OCI-LY1 (cell line): Measurements from ENCODE around the gene EOGT.
A peak's percentile ranks its signal among the peaks of the same experiment; 100 is the strongest.

Source experiments
- H2AFZ ChIP-seq: fragments of 200-600 bp; sonication (generic), shearing (Covaris generic); 2 replicates; pipeline ENCODE4 v1.6.0; 2014; ENCODE audit warnings: antibody characterized with exemption, mild to moderate bottlenecking, low read length
- H3F3A ChIP-seq: fragments of 200-600 bp; sonication (generic), shearing (Covaris generic); 2 replicates; pipeline ENCODE4 v1.6.0; 2014; ENCODE audit warnings: mild to moderate bottlenecking, antibody characterized with exemption, low read length, moderate library complexity; ENCODE audit not compliant: insufficient read depth
- H3K27ac ChIP-seq: fragments of 200-600 bp; sonication (generic); 2 replicates; pipeline ENCODE4 v1.5.1; 2014; ENCODE audit warnings: low read length, mixed run types, mild to moderate bottlenecking, low read depth; ENCODE audit not compliant: poor library complexity, severe bottlenecking
- H3K27me3 ChIP-seq: fragments of 200-600 bp; sonication (generic); 2 replicates; pipeline ENCODE4 v1.6.0; 2014; ENCODE audit warnings: antibody characterized with exemption, mild to moderate bottlenecking, low read length, moderate library complexity; ENCODE audit not compliant: insufficient read depth
- H3K36me3 ChIP-seq: fragments of 200-600 bp; sonication (generic); 2 replicates; pipeline ENCODE4 v1.6.1; 2014; ENCODE audit warnings: mild to moderate bottlenecking, antibody characterized with exemption, low read length, moderate library complexity, mixed read lengths; ENCODE audit not compliant: insufficient read depth
- H3K4me1 ChIP-seq: fragments of 200-600 bp; sonication (generic); 2 replicates; pipeline ENCODE4 v1.5.1; 2014; ENCODE audit warnings: mild to moderate bottlenecking, low read length, moderate library complexity; ENCODE audit not compliant: insufficient read depth, severe bottlenecking
- H3K4me2 ChIP-seq: fragments of 200-600 bp; sonication (generic), shearing (Covaris generic); 2 replicates; pipeline ENCODE4 v1.6.1; 2014; ENCODE audit warnings: low read length
- H3K4me3 ChIP-seq: fragments of 200-600 bp; sonication (generic); 2 replicates; pipeline ENCODE4 v1.5.1; 2014; ENCODE audit warnings: low read length, low read depth, mild to moderate bottlenecking, mixed read lengths; ENCODE audit not compliant: poor library complexity, severe bottlenecking
- H3K79me2 ChIP-seq: fragments of 200-600 bp; shearing (Covaris generic); 2 replicates; pipeline ENCODE4 v1.6.1; 2016; ENCODE audit warnings: mixed run types, low read length, mixed read lengths; ENCODE audit not compliant: insufficient read depth
- H3K9ac ChIP-seq: fragments of 200-600 bp; sonication (generic), shearing (Covaris generic); 2 replicates; pipeline ENCODE4 v1.6.1; 2014; ENCODE audit warnings: mild to moderate bottlenecking, low read length, mixed read lengths
- H3K9me2 ChIP-seq: fragments of 200-600 bp; sonication (generic), shearing (Covaris generic); 2 replicates; pipeline ENCODE4 v1.6.1; 2014; ENCODE audit warnings: low read depth, mild to moderate bottlenecking, low read length, mixed read lengths
- H3K9me3 ChIP-seq: fragments of 200-600 bp; shearing (Covaris generic); 2 replicates; pipeline ENCODE4 v1.6.1; 2014; ENCODE audit warnings: low read length, mixed read lengths
- H4K20me1 ChIP-seq: fragments of 200-600 bp; sonication (generic), shearing (Covaris generic); 2 replicates; pipeline ENCODE4 v1.6.0; 2016; ENCODE audit warnings: mild to moderate bottlenecking, low read length; ENCODE audit not compliant: insufficient read depth
- EZH2 ChIP-seq: fragments of 200-600 bp; sonication (generic), shearing (Covaris generic); IDR thresholded peaks from 2 replicates; pipeline ENCODE4 v1.8.0; 2017; ENCODE audit warnings: borderline replicate concordance, mixed run types, mild to moderate bottlenecking, antibody characterized with exemption, low read length, moderate library complexity, mixed read lengths
- TF ChIP-seq, protein P1 (sequence below): fragments of 200-600 bp; sonication (generic), shearing (Covaris generic); IDR thresholded peaks from 2 replicates; pipeline ENCODE4 v1.5.1; 2017; ENCODE audit warnings: mild to moderate bottlenecking, antibody characterized with exemption, low read length, moderate library complexity, mixed read lengths

Gene EOGT

DNA sequence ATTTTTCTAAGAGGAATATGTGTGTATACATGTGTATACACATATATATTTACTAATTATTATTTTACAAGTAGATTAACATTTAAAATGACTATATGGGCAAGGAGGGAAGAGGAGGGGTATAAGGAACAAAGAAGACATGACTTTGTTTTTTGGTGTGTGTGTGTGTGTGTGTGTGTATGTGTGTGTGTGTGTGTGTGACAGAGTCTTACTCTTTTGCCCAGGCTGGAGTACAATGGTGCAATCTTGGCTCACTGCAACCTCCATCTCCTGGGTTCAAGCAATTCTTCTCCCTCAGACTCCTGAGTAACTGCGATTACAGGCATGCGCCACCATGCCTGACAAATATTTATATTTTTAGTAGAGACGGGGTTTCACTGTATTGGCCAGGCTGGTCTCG lies 2.6 kb upstream of the EOGT start:
- Histone ChIP-seq H3K27me3 (no peaks in the 10 kb centered on the region), H3K27ac (no peak overlapping the region), H3K4me3 (no peak overlapping the region), H3K9ac (no peak overlapping the region), H3K9me2 (no peaks in the 10 kb centered on the region), H3F3A (peaks cover 8% of the 10 kb centered on the region; the same call in 1 of the 2 replicates), H2AFZ (no peak overlapping the region), H3K36me3 (peaks cover 3% of the 10 kb centered on the region; the same call in 1 of the 2 replicates), H3K4me1 (peaks cover 20% of the 10 kb centered on the region), H3K4me2 (no peak overlapping the region), H4K20me1 (no peaks in the 10 kb centered on the region), H3K79me2 (no peaks in the 10 kb centered on the region), H3K9me3 (no peaks in the 10 kb centered on the region)
- no peak for TF ChIP-seq EZH2
- TF ChIP-seq, protein P1, sequence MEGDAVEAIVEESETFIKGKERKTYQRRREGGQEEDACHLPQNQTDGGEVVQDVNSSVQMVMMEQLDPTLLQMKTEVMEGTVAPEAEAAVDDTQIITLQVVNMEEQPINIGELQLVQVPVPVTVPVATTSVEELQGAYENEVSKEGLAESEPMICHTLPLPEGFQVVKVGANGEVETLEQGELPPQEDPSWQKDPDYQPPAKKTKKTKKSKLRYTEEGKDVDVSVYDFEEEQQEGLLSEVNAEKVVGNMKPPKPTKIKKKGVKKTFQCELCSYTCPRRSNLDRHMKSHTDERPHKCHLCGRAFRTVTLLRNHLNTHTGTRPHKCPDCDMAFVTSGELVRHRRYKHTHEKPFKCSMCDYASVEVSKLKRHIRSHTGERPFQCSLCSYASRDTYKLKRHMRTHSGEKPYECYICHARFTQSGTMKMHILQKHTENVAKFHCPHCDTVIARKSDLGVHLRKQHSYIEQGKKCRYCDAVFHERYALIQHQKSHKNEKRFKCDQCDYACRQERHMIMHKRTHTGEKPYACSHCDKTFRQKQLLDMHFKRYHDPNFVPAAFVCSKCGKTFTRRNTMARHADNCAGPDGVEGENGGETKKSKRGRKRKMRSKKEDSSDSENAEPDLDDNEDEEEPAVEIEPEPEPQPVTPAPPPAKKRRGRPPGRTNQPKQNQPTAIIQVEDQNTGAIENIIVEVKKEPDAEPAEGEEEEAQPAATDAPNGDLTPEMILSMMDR: no peak

DNA sequence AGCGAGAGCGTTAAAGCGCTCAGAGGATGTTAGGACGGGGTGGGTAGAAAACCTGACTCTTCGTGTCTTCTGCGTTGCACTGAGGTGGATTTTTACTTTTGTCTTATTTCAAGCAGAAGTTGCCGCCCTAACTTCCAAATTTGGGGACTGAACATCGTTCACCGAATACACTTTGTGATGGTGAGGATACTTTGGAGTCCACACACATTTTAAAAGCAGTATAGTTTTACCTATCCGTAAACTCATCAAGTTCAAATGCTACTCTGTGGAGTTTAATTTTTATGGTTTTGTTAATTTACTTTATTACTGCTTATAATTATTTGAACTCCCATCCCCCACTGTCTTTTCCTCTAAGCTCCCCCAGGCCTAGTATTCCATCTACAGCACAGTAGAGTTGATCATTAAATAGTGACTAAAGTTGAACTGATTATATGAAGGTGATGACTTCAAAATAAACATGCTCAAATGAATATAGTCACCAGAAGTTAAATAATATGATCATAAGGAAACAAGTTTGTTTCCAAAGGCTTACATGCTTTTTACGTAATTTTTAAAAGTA lies 617 bp upstream of the EOGT start:
- TF ChIP-seq EZH2: no peak
- TF ChIP-seq, protein P1: no peak
- Histone ChIP-seq H3K9ac (peak overlapping the region; percentile 93), H4K20me1 (no peaks in the 10 kb centered on the region), H2AFZ (peak overlapping the region; percentile 83; the same call in 1 of the 2 replicates), H3F3A (0 out of 2 replicates have a peak, but pooled peaks cover 3% of the 10 kb centered on the region), H3K4me1 (peaks cover 20% of the 10 kb centered on the region), H3K27me3 (no peaks in the 10 kb centered on the region), H3K4me2 (peak overlapping the region; percentile 90), H3K79me2 (no peaks in the 10 kb centered on the region), H3K27ac (peak overlapping the region; percentile 49), H3K4me3 (peak overlapping the region; percentile 82), H3K36me3 (peaks cover 4% of the 10 kb centered on the region; the same call in 1 of the 2 replicates), H3K9me2 (no peaks in the 10 kb centered on the region), H3K9me3 (no peaks in the 10 kb centered on the region)

DNA sequence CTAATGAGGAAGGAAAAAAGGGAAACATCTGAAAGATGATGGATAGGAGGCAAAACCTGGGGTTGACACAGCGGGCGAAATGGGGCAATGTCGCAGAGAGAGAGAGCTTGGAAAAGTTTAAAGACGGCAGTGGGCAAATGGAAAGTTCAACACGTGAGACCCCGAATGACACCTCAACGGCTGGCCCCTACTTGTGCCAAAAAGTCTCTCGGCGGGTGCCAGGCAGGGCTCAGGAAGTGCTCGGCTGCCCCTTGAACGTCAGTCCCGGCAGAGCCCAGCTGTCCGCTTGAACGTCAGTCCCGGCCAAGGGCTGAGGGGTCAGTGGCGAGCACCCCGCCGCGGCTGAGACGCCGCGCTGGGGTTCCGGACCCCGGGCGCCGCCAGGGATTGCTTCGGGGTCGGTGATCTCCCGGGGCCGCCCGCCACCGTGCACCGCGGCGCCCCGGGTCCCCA lies 658 bp downstream of the EOGT start:
- peak overlapping the region; percentile 82 for H3K4me3 ChIP-seq
- H3K36me3 ChIP-seq: peaks cover 16% of the 10 kb centered on the region; the same call in 1 of the 2 replicates
- peak overlapping the region; percentile 59; the same call in 1 of the 2 replicates for H2AFZ ChIP-seq
- H3K79me2 ChIP-seq: no peaks in the 10 kb centered on the region
- H3K9me2 ChIP-seq: no peaks in the 10 kb centered on the region
- no peak for TF ChIP-seq EZH2
- TF ChIP-seq, protein P1: no peak
- H4K20me1 ChIP-seq: no peaks in the 10 kb centered on the region
- H3K27me3 ChIP-seq: no peaks in the 10 kb centered on the region
- H3K9ac ChIP-seq: peak overlapping the region; percentile 93
- peak overlapping the region; percentile 18 for H3K27ac ChIP-seq
- H3K4me2 ChIP-seq: peak overlapping the region; percentile 90
- no peaks in the 10 kb centered on the region for H3K9me3 ChIP-seq
- H3K4me1 ChIP-seq: peaks cover 20% of the 10 kb centered on the region
- 0 out of 2 replicates have a peak, but pooled peaks cover 3% of the 10 kb centered on the region for H3F3A ChIP-seq
